HG02798 (cell line): ENCODE results near the gene CDH22.

ENCODE experiments used
- ATAC-seq: cut with Tn5 transposase; IDR thresholded peaks from one replicate; pipeline ENCODE4 v1.9.1; 2021; ENCODE audit warnings: mild to moderate bottlenecking; ENCODE audit not compliant: unreplicated experiment, poor library complexity

Gene CDH22

GRCh38 chr20:46130534-46130933, 177.8 kb downstream of the CDH22 start:
- no peak for ATAC-seq

- no peak for ATAC-seq
Observed at GRCh38 chr20:46129955-46130481, 178.3 kb downstream of the CDH22 start.

GRCh38 chr20:46128310-46129151, 179.8 kb downstream of the CDH22 start:
- ATAC-seq: no peak

- no peak for ATAC-seq
Observed at GRCh38 chr20:46127396-46128010, 180.8 kb downstream of the CDH22 start.

GRCh38 chr20:46126440-46127056, 181.8 kb downstream of the CDH22 start:
- no peak for ATAC-seq
